Liver (tissue), 9 donors: ENCODE data around the gene TRIM9. TPM values are rescaled to one million over a fixed set of nuclear protein-coding genes. Genes with fewer than 3 reads are reported as not detected.

Experiments used
- DNase-seq: peaks from one replicate; pipeline ENCODE4 v3.0.0-alpha.2; 2017; ENCODE audit warnings: low spot score
- H3K27ac ChIP-seq, 2 donors: one replicate each; pipeline ENCODE4 v1.7.0; 2013; ENCODE audit warnings: inconsistent platforms in 2 of 2, low read length in 2 of 2, control low read depth in 1 of 2, low read depth in 1 of 2, mild to moderate bottlenecking in 1 of 2
- H3K27me3 ChIP-seq, 4 donors: one replicate each; pipeline versions ENCODE4 v1.6.1 to v1.7.0; 2013; ENCODE audit warnings: low read length in 3 of 4, inconsistent platforms in 1 of 4, mild to moderate bottlenecking in 1 of 4, moderate library complexity in 1 of 4; ENCODE audit not compliant: control insufficient read depth in 4 of 4, insufficient read depth in 4 of 4
- H3K36me3 ChIP-seq, 4 donors: one replicate each; pipeline versions ENCODE4 v1.6.1 to v1.7.0; 2013; ENCODE audit warnings: low read length in 3 of 4, mild to moderate bottlenecking in 3 of 4, low read depth in 1 of 4, moderate library complexity in 1 of 4; ENCODE audit not compliant: control insufficient read depth in 4 of 4, insufficient read depth in 3 of 4
- H3K4me1 ChIP-seq, 4 donors: one replicate each; pipeline versions ENCODE4 v1.6.1 to v1.7.0; 2013; ENCODE audit warnings: low read length in 3 of 4, mild to moderate bottlenecking in 3 of 4, moderate library complexity in 1 of 4; ENCODE audit not compliant: control insufficient read depth in 4 of 4, insufficient read depth in 4 of 4
- H3K4me3 ChIP-seq, 3 donors: one replicate each; pipeline versions ENCODE4 v1.6.1 to v1.7.0; 2013; ENCODE audit warnings: low read length in 3 of 3, control low read depth in 1 of 3, low read depth in 1 of 3, mild to moderate bottlenecking in 1 of 3
- H3K9ac ChIP-seq, 2 donors: one replicate each; pipeline ENCODE4 v1.7.0; 2013; ENCODE audit warnings: low read length in 2 of 2, mild to moderate bottlenecking in 2 of 2, moderate library complexity in 2 of 2, control low read depth in 1 of 2, low read depth in 1 of 2
- H3K9me3 ChIP-seq, 4 donors: one replicate each; pipeline versions ENCODE4 v1.6.1 to v1.7.0; 2013; ENCODE audit warnings: low read length in 3 of 4; ENCODE audit not compliant: control insufficient read depth in 4 of 4
- EGR1 ChIP-seq, 2 donors: IDR thresholded peaks; 2 replicates each; pipeline ENCODE4 v1.6.1; 2016 to 2018; ENCODE audit warnings: antibody characterized with exemption in 2 of 2, low read depth in 2 of 2
- FOXA1 ChIP-seq: IDR thresholded peaks from 2 replicates; pipeline ENCODE4 v1.6.1; 2016; ENCODE audit warnings: antibody characterized with exemption
- FOXA2 ChIP-seq: IDR thresholded peaks from 2 replicates; pipeline ENCODE4 v1.6.1; 2016; ENCODE audit warnings: antibody characterized with exemption
- GABPA ChIP-seq, 2 donors: IDR thresholded peaks in 1 of 2; conservative IDR thresholded peaks in 1 of 2; 2 replicates each; pipeline ENCODE4 v1.6.1; 2016; ENCODE audit warnings: antibody characterized with exemption in 2 of 2, mild to moderate bottlenecking in 1 of 2, moderate library complexity in 1 of 2
- HNF4A ChIP-seq, 2 donors: conservative IDR thresholded peaks; 2 replicates each; pipeline ENCODE4 v1.6.1; 2016; ENCODE audit warnings: antibody characterized with exemption in 2 of 2, mild to moderate bottlenecking in 2 of 2
- HNF4G ChIP-seq: IDR thresholded peaks from 2 replicates; pipeline ENCODE4 v1.6.1; 2016; ENCODE audit warnings: antibody characterized with exemption
- JUND ChIP-seq, 2 donors: IDR thresholded peaks; 2 replicates each; pipeline ENCODE4 v1.6.1; 2016; ENCODE audit warnings: antibody characterized with exemption in 2 of 2
- NR2F2 ChIP-seq: IDR thresholded peaks from 2 replicates; pipeline ENCODE4 v1.6.1; 2016; ENCODE audit warnings: antibody characterized with exemption
- RAD21 ChIP-seq, 2 donors: IDR thresholded peaks; 2 replicates each; pipeline ENCODE4 v1.6.1; 2016; ENCODE audit warnings: antibody characterized with exemption in 2 of 2, mild to moderate bottlenecking in 2 of 2
- RXRA ChIP-seq, 2 donors: IDR thresholded peaks; 2 replicates each; pipeline ENCODE4 v1.6.1; 2017 to 2018; ENCODE audit warnings: antibody characterized with exemption in 2 of 2, mild to moderate bottlenecking in 1 of 2
- SP1 ChIP-seq: IDR thresholded peaks from 2 replicates; pipeline ENCODE4 v1.6.1; 2018; ENCODE audit warnings: antibody characterized with exemption, mild to moderate bottlenecking
- TAF1 ChIP-seq: conservative IDR thresholded peaks from 2 replicates; pipeline ENCODE4 v1.6.1; 2016; ENCODE audit warnings: antibody characterized with exemption, mild to moderate bottlenecking
- YY1 ChIP-seq: IDR thresholded peaks from 2 replicates; pipeline ENCODE4 v1.6.1; 2016; ENCODE audit warnings: antibody characterized with exemption, mild to moderate bottlenecking
- WGBS: extraction: QIAGEN DNeasy Blood & Tissue Kit; methylation state at CpG from one replicate; pipeline ENCODE4 v1.1.7; 2013; 5-methylcytosine and 5-hydroxymethylcytosine counted together
- polyA plus RNA-seq, 2 donors: library from polyadenylated mRNA; stranded (reverse) in 1 of 2; unstranded in 1 of 2; fragments of 200-250 nt in 1 of 2; fragments of >200 nt in 1 of 2; fragmentation: Nextera tagmentation in 1 of 2; extraction: Ambion mirVana in 1 of 2; gene quantifications; one replicate each; pipeline versions ENCODE4 v1.2.1 to v1.2.3, GENCODE V29; 2013 to 2015
- total RNA-seq, 2 donors: library from RNA; depleted of rRNA; stranded (reverse); fragments of >200 nt; gene quantifications; one replicate each; pipeline ENCODE4 v1.2.3, GENCODE V29; 2014
- TF ChIP-seq, protein P1 (sequence below): fragments of 150-350 bp; IDR thresholded peaks from 2 replicates; pipeline ENCODE4 v1.5.1; 2017; ENCODE audit warnings: improper control_type of control experiment, low read depth, low read length; ENCODE audit not compliant: missing input control
- TF ChIP-seq, protein P2 (sequence below): IDR thresholded peaks from 2 replicates; pipeline ENCODE4 v1.6.1; 2016; ENCODE audit warnings: antibody characterized with exemption
- TF ChIP-seq, protein P3 (sequence below): IDR thresholded peaks from 2 replicates; pipeline ENCODE4 v1.6.1; 2016; ENCODE audit warnings: antibody characterized with exemption
- TF ChIP-seq, protein P4 (sequence below): IDR thresholded peaks from 2 replicates; pipeline ENCODE4 v1.6.1; 2016; ENCODE audit warnings: antibody characterized with exemption
- donor health status: healthy.
- donor health status: healthy.
- donor health status: healthy.
- donor health status: healthy.
- donor health status: healthy.

TRIM9 gene
- total and polyA plus RNA-seq, 4 donors = 0.09 to 1.6 (median 0.18) TPM

DNA sequence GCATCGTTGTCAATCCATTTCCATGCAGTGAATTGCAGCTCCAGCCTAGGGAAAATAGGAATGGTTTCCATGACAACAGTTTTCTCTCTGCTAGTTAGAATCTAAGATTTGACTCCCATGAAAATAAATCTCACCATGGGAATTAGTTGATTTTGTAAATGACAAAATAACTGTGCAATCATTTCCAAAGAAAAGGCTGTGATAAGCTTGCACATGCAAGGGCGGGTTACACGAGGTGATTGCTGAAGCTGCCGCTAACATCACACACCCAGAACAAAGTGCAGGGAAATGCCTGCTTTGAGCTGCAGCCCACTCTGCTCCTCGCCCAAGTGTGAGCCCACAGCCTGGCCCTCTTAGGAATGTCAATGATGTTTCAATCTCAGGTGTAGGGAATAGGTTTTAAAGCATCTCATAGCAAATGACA, 53.8 kb downstream of the TRIM9 start (continued):
- no peak for TF ChIP-seq GABPA (IDR thresholded peaks at IDR 0.05 in 1 of 2, conservative IDR thresholded peaks at IDR 0.05 in 1 of 2)
- no peak for TF ChIP-seq JUND (IDR thresholded peaks at IDR 0.05)
- no peak for TF ChIP-seq FOXA2
- TF ChIP-seq, protein P1, sequence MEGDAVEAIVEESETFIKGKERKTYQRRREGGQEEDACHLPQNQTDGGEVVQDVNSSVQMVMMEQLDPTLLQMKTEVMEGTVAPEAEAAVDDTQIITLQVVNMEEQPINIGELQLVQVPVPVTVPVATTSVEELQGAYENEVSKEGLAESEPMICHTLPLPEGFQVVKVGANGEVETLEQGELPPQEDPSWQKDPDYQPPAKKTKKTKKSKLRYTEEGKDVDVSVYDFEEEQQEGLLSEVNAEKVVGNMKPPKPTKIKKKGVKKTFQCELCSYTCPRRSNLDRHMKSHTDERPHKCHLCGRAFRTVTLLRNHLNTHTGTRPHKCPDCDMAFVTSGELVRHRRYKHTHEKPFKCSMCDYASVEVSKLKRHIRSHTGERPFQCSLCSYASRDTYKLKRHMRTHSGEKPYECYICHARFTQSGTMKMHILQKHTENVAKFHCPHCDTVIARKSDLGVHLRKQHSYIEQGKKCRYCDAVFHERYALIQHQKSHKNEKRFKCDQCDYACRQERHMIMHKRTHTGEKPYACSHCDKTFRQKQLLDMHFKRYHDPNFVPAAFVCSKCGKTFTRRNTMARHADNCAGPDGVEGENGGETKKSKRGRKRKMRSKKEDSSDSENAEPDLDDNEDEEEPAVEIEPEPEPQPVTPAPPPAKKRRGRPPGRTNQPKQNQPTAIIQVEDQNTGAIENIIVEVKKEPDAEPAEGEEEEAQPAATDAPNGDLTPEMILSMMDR = no peak
- TF ChIP-seq TAF1 = no peak
- TF ChIP-seq FOXA1 = no peak

DNA sequence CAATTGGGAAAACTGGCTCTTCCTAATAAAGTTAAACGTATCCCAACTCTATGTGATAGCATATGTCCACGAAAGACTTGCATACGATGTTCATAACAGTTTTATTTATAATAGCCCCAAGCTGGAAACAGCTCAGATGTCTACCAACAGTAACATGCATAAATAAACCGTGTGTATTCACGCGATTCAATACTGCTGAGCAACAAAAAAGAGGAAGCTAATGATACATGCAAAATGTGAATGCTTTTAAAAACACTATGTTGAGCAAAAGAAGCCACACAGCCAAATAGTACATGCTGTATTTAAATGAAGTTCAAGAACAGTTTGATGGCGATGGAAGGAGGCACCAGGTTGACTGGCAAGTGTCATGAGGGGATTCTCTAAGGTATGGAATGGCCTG, 55.7 kb downstream of the TRIM9 start:
- no peak overlapping the region for H3K27ac ChIP-seq
- no peak for DNase-seq
- H3K27me3 ChIP-seq = no peaks in the 10 kb centered on the region
- peaks cover 0 to 4% (median 0%) of the 10 kb centered on the region in 4 donors for H3K9me3 ChIP-seq
- no peaks in the 10 kb centered on the region for H3K36me3 ChIP-seq
- no peak overlapping the region for H3K9ac ChIP-seq
- WGBS = 86% methylated on average over 7 of the region's 7 CpGs
- no peak overlapping the region for H3K4me3 ChIP-seq
- H3K4me1 ChIP-seq = no peaks in the 10 kb centered on the region
- no peak for TF ChIP-seq JUND (IDR thresholded peaks at IDR 0.05)
- TF ChIP-seq, protein P1 = no peak
- no peak for TF ChIP-seq EGR1 (IDR thresholded peaks at IDR 0.05; ENCODE audit: low read depth in 2 of 2)

DNA sequence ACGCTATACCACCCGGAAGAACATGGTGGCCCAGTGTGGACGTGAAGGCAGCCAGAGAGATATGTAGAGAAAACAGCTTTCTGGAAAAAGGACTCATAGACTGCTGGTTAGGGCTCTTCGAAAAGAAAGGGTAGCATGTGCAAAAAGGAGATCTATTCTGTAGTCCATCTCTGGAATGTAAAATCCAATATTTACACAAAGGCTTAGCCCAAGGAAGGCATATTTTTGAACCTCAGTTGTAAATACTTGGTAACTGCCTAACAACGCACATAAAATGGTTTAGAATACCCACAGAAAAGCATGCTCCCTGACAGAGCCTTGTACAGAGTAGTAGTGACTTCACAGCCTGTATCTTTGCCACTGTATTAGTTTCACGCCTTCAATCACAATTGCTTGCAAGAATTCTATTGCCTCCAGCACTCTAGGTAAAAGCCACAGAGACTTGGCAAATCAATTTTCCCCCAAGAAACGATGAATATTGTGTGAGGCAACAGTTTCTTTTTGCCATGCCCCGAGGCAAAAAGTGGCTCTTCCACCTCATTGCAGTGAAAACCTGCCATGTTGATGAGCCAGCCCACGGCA, 59.2 kb downstream of the TRIM9 start:
- Histone ChIP-seq H3K9me3 (peaks cover 0 to 4% (median 0%) of the 10 kb centered on the region in 4 donors), H3K9ac (no peak overlapping the region), H3K4me3 (no peak overlapping the region), H3K27ac (no peak overlapping the region), H3K27me3 (no peaks in the 10 kb centered on the region), H3K4me1 (no peaks in the 10 kb centered on the region), H3K36me3 (no peaks in the 10 kb centered on the region)
- WGBS = 77% methylated on average over 9 of the region's 9 CpGs
- no peak for DNase-seq
- TF ChIP-seq, protein P2, sequence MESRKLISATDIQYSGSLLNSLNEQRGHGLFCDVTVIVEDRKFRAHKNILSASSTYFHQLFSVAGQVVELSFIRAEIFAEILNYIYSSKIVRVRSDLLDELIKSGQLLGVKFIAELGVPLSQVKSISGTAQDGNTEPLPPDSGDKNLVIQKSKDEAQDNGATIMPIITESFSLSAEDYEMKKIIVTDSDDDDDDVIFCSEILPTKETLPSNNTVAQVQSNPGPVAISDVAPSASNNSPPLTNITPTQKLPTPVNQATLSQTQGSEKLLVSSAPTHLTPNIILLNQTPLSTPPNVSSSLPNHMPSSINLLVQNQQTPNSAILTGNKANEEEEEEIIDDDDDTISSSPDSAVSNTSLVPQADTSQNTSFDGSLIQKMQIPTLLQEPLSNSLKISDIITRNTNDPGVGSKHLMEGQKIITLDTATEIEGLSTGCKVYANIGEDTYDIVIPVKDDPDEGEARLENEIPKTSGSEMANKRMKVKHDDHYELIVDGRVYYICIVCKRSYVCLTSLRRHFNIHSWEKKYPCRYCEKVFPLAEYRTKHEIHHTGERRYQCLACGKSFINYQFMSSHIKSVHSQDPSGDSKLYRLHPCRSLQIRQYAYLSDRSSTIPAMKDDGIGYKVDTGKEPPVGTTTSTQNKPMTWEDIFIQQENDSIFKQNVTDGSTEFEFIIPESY = no peak
- TF ChIP-seq, protein P3, sequence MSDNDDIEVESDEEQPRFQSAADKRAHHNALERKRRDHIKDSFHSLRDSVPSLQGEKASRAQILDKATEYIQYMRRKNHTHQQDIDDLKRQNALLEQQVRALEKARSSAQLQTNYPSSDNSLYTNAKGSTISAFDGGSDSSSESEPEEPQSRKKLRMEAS = no peak
- TF ChIP-seq HNF4G = no peak
- TF ChIP-seq JUND (IDR thresholded peaks at IDR 0.05) = no peak
- no peak for TF ChIP-seq HNF4A (conservative IDR thresholded peaks at IDR 0.05)
- TF ChIP-seq YY1 = no peak
- TF ChIP-seq FOXA1 = no peak
- TF ChIP-seq, protein P1 = no peak
- no peak for TF ChIP-seq NR2F2
- TF ChIP-seq, protein P4, sequence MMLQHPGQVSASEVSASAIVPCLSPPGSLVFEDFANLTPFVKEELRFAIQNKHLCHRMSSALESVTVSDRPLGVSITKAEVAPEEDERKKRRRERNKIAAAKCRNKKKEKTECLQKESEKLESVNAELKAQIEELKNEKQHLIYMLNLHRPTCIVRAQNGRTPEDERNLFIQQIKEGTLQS = no peak
- TF ChIP-seq RAD21 (IDR thresholded peaks at IDR 0.05) = no peak
- no peak for TF ChIP-seq SP1
- no peak for TF ChIP-seq FOXA2
- no peak for TF ChIP-seq RXRA (IDR thresholded peaks at IDR 0.05)
- no peak for TF ChIP-seq EGR1 (IDR thresholded peaks at IDR 0.05; ENCODE audit: low read depth in 2 of 2)
